H54 (cell line): Measurements from ENCODE around the gene MTX3.

Experiments
- DNase-seq: peaks from one replicate; pipeline ENCODE4 v3.0.0; 2011; ENCODE audit warnings: low spot score, mixed read lengths; ENCODE audit not compliant: insufficient read length
- FAIRE-seq: peaks from 3 replicates; lab custom pipeline; 2011; peaks lifted over from hg19 to GRCh38; lab: Jason Lieb, UNC
- POLR2A ChIP-seq: IDR thresholded peaks from 2 replicates; pipeline ENCODE4 v1.6.1; 2011; ENCODE audit warnings: low read depth, mild to moderate bottlenecking, low read length

MTX3 gene

GRCh38 chr5:79990598-79991507 is at the start of gene MTX3:
Gene MTX3, minus strand, starts transcription at chr5:79991262. Its CDS starts 24 bp downstream, at chr5:79991238.
- TF ChIP-seq POLR2A = peak; percentile 63
- peak; percentile 83 for FAIRE-seq
- peak; percentile 70 for DNase-seq

- no peak for FAIRE-seq
- TF ChIP-seq POLR2A = no peak
- DNase-seq = no peak
Measured at GRCh38 chr5:80039650-80040049, 48.6 kb upstream of the MTX3 start.

GRCh38 chr5:80037366-80037765 is 46.3 kb upstream of the MTX3 start:
- FAIRE-seq (no peak), DNase-seq (no peak)
- no peak for TF ChIP-seq POLR2A

GRCh38 chr5:80036615-80037014 is 45.6 kb upstream of the MTX3 start:
- FAIRE-seq (no peak), DNase-seq (no peak)
- no peak for TF ChIP-seq POLR2A

GRCh38 chr5:80035839-80036238 is 44.8 kb upstream of the MTX3 start:
- no peak for DNase-seq
- no peak for FAIRE-seq
- TF ChIP-seq POLR2A = no peak

GRCh38 chr5:80034962-80035821 is 44.1 kb upstream of the MTX3 start, which contains the start of gene THBS4:
Gene THBS4, plus strand, starts transcription at chr5:80035348. Its CDS starts 190 bp downstream, at chr5:80035538.
- FAIRE-seq = no peak
- no peak for TF ChIP-seq POLR2A
- no peak for DNase-seq

- FAIRE-seq (no peak), DNase-seq (no peak)
- no peak for TF ChIP-seq POLR2A
Measured at GRCh38 chr5:80034559-80034958, 43.5 kb upstream of the MTX3 start.

GRCh38 chr5:80033513-80033912 is 42.5 kb upstream of the MTX3 start:
- DNase-seq (peak; percentile 9), FAIRE-seq (peak; percentile 23)
- TF ChIP-seq POLR2A = no peak

- no peak for TF ChIP-seq POLR2A
- no peak for FAIRE-seq
- DNase-seq = no peak
Measured at GRCh38 chr5:80031109-80031508, 40.0 kb upstream of the MTX3 start.

- DNase-seq = no peak
- no peak for TF ChIP-seq POLR2A
- no peak for FAIRE-seq
Measured at GRCh38 chr5:80026841-80027240, 35.8 kb upstream of the MTX3 start.

GRCh38 chr5:80025069-80025468 is 34.0 kb upstream of the MTX3 start:
- no peak for FAIRE-seq
- TF ChIP-seq POLR2A = no peak
- DNase-seq = no peak

- TF ChIP-seq POLR2A = no peak
- DNase-seq (no peak), FAIRE-seq (no peak)
Measured at GRCh38 chr5:80010754-80011392, 19.8 kb upstream of the MTX3 start.

GRCh38 chr5:80008995-80009765 is 18.1 kb upstream of the MTX3 start:
- no peak for FAIRE-seq
- DNase-seq = no peak
- no peak for TF ChIP-seq POLR2A
